Psoas muscle (tissue), 8 donors: ENCODE measurements around the gene MICAL3. TPM values are rescaled to one million over a fixed set of nuclear protein-coding genes. Genes with fewer than 3 reads are reported as not detected.

Source experiments
- ATAC-seq, 4 donors: fragments of 200-7000 bp; cut with Tn5 transposase; one replicate each; pipeline ENCODE4 v1.9.1; 2020; ENCODE audit warnings: moderate library complexity in 3 of 4, mild to moderate bottlenecking in 2 of 4
- DNase-seq, 2 donors: peaks; one replicate each; pipeline ENCODE4 v3.0.0-alpha.2; 2020
- H3K27ac ChIP-seq: fragments of 200-600 bp; one replicate; pipeline ENCODE4 v1.8.0; 2022
- H3K27me3 ChIP-seq, 3 donors: fragments of 200-600 bp in 1 of 3; one replicate each; pipeline versions ENCODE4 v1.6.1 to v1.8.0; 2013 to 2022; ENCODE audit warnings: low read length in 2 of 3, mild to moderate bottlenecking in 2 of 3, moderate library complexity in 1 of 3; ENCODE audit not compliant: insufficient read depth in 3 of 3
- H3K36me3 ChIP-seq, 2 donors: fragments of 200-600 bp in 1 of 2; one replicate each; pipeline versions ENCODE4 v1.6.1 to v1.8.0; 2013 to 2022; ENCODE audit warnings: low read depth in 1 of 2, mild to moderate bottlenecking in 1 of 2, moderate library complexity in 1 of 2; ENCODE audit not compliant: insufficient read depth in 1 of 2
- H3K4me1 ChIP-seq: fragments of 200-600 bp; one replicate; pipeline ENCODE4 v1.8.0; 2022
- H3K4me3 ChIP-seq: fragments of 200-600 bp; one replicate; pipeline ENCODE4 v1.8.0; 2022; ENCODE audit warnings: mild to moderate bottlenecking
- H3K9me3 ChIP-seq: fragments of 200-600 bp; one replicate; pipeline ENCODE4 v1.8.0; 2022
- CTCF ChIP-seq: fragments of 200-600 bp; IDR thresholded peaks from one replicate; pipeline ENCODE4 v1.8.0; 2022; ENCODE audit warnings: antibody characterized with exemption
- WGBS, 3 donors: extraction: QIAGEN DNeasy Blood & Tissue Kit; methylation state at CpG; one replicate each; pipeline versions ENCODE4 v1.1.6 to v1.1.7; 2013; 5-methylcytosine and 5-hydroxymethylcytosine counted together
- intact Hi-C, 2 donors: fragments of 100-400 bp; cut with DNase I; formaldehyde crosslinking; loops; one replicate each; pipeline versions ENCODE4 v1.11.0 to v1.14.2; 2022
- polyA plus RNA-seq, 3 donors: library from polyadenylated mRNA; stranded (reverse); fragments of 200-250 nt; gene quantifications; one replicate each; pipeline ENCODE4 v1.2.3, GENCODE V29; 2013
- total RNA-seq, 4 donors: library from RNA; stranded (reverse); fragmentation: NEBNext Ultra II Directional in 2 of 4; extraction: Animal tissue kit (Norgen Biotek cat#: 25700) in 2 of 4; gene quantifications; one replicate each; pipeline versions ENCODE4 v1.2.1 to v1.2.4, GENCODE V29; 2021 to 2023
- donor health status: healthy with polysubstance abuse.
- donor health status: DM: no; HTN: no; CAD: no; lungs with moderate emphysema.
- donor health status: Bipolar disorder and iron deficiency.
- donor health status: healthy.
- donor health status: DM: yes; HTN: yes; CAD: no.
- donor health status: DM: no; HTN: no; CAD: no.
- donor health status: DM: no; HTN: no; CAD: no.
- donor health status: DM: yes; HTN: yes; CAD: no.

Gene MICAL3
- total and polyA plus RNA-seq, 7 donors: 2.1 to 38.3 (median 15.5) TPM

- peak; percentile 64 for TF ChIP-seq CTCF
- Histone ChIP-seq H3K27ac (peak overlapping the region; percentile 95), H3K27me3 (no peaks in the 10 kb centered on the region), H3K4me1 (peaks cover 11% of the 10 kb centered on the region), H3K4me3 (peak overlapping the region; percentile 94), H3K9me3 (no peaks in the 10 kb centered on the region), H3K36me3 (no peaks in the 10 kb centered on the region)
- ATAC-seq (peak; percentile 94 to 96 (median 96)), DNase-seq (peak; percentile 90 to 95)
- intact Hi-C loops: loop anchor here (2.0 to 5.0 kb wide), 3 partner anchors 76 to 89 kb away; partner anchors contain the start of gene PEX26 (in 2 of the 2)
- WGBS, 3 donors: 0 to 1% (median 1%) methylated on average over 64 to 96 of the region's 96 CpGs
These were observed 23.1 kb downstream of the MICAL3 start for GRCh38 chr22:18001040-18001893.

- Histone ChIP-seq H3K27me3 (no peaks in the 10 kb centered on the region), H3K27ac (peak overlapping the region; percentile 95), H3K4me1 (peaks cover 8% of the 10 kb centered on the region), H3K9me3 (no peaks in the 10 kb centered on the region), H3K4me3 (peak overlapping the region; percentile 94), H3K36me3 (no peaks in the 10 kb centered on the region)
- DNase-seq (peak; percentile 25 to 56), ATAC-seq (no peak)
- TF ChIP-seq CTCF: no peak
- 6 to 35% (median 11%) methylated on average over 18 to 52 of the region's 52 CpGs for WGBS, 3 donors
- intact Hi-C loops: loop anchor here (2.0 to 5.0 kb wide), 3 partner anchors 76 to 88 kb away; partner anchors contain the start of gene PEX26 (in 2 of the 2)
These were observed 23.8 kb downstream of the MICAL3 start for GRCh38 chr22:18000441-18001039.

GRCh38 chr22:17999851-18000250 lies 24.5 kb downstream of the MICAL3 start:
- intact Hi-C loops: loop anchor here (2.0 to 5.0 kb wide), 3 partner anchors 77 to 88 kb away; partner anchors contain the start of gene PEX26 (in 2 of the 2)
- no peaks in the 10 kb centered on the region for H3K27me3 ChIP-seq
- H3K36me3 ChIP-seq: no peaks in the 10 kb centered on the region
- H3K4me1 ChIP-seq: peaks cover 7% of the 10 kb centered on the region
- ATAC-seq: no peak
- H3K4me3 ChIP-seq: peak overlapping the region; percentile 94
- WGBS, 3 donors: 72 to 78% (median 73%) methylated on average over 8 of the region's 8 CpGs
- DNase-seq: no peak
- no peak for TF ChIP-seq CTCF
- no peak overlapping the region for H3K27ac ChIP-seq
- H3K9me3 ChIP-seq: no peaks in the 10 kb centered on the region

- Histone ChIP-seq H3K4me3 (no peak overlapping the region), H3K27me3 (no peaks in the 10 kb centered on the region), H3K27ac (no peak overlapping the region), H3K36me3 (no peaks in the 10 kb centered on the region), H3K9me3 (no peaks in the 10 kb centered on the region), H3K4me1 (peaks cover 7% of the 10 kb centered on the region)
- intact Hi-C loops: no loop called here
- WGBS, 3 donors: 70 to 85% (median 83%) methylated on average over 6 of the region's 6 CpGs
- no peak for TF ChIP-seq CTCF
- DNase-seq: no peak
- no peak for ATAC-seq
These were observed 25.4 kb downstream of the MICAL3 start for GRCh38 chr22:17998913-17999312.
